ENCODE results near the gene SHPK.

The SHPK gene

GRCh38 chr17:3590768-3591167, 45.3 kb downstream of the SHPK start:
- ChIA-PET CTCF (no interaction called here), POLR2A (no interaction called here)
- Histone ChIP-seq H3K27ac (ENCODE audit: extremely low read depth, low read depth, low read length) (no peak overlapping the region), H3K36me3 (ENCODE audit: control insufficient read depth in 2 of 2, insufficient read depth in 1 of 2, low read length in 2 of 2) (peaks cover 12 to 62% of the 10 kb centered on the region in 2 experiments; a peak in 2 of 3 replicates), H3K9me3 (ENCODE audit: control insufficient read depth, insufficient read depth, low read depth, low read length) (no peaks in the 10 kb centered on the region), H3K4me1 (ENCODE audit: control insufficient read depth, insufficient read depth, low read length) (no peaks in the 10 kb centered on the region), H3K4me3 (ENCODE audit: low read depth, low read length) (no peak overlapping the region)
- TF ChIP-seq KLF16 (tag by site-specific recombination; IDR thresholded peaks at IDR 0.05) (no peak), ZNF48 (tag by site-specific recombination; IDR thresholded peaks at IDR 0.05) (no peak), ZNF426 (tag by site-specific recombination; IDR thresholded peaks at IDR 0.05) (no peak), ZNF658 (tag by site-specific recombination; IDR thresholded peaks at IDR 0.05) (no peak), ATF2 (tag by site-specific recombination; IDR thresholded peaks at IDR 0.05; ENCODE audit: low read depth) (no peak), ZNF148 (tag by site-specific recombination; IDR thresholded peaks at IDR 0.05; ENCODE audit: borderline replicate concordance) (no peak), ZBTB7A (tag by site-specific recombination; IDR thresholded peaks at IDR 0.05; ENCODE audit: low read depth) (no peak), BCL6B (tag by site-specific recombination; IDR thresholded peaks at IDR 0.05) (no peak), ZNF335 (tag by site-specific recombination; conservative IDR thresholded peaks at IDR 0.05) (no peak), ZNF362 (tag by site-specific recombination; IDR thresholded peaks at IDR 0.05) (no peak), YY1 (tag by site-specific recombination; IDR thresholded peaks at IDR 0.05) (no peak), ZNF391 (tag by site-specific recombination; IDR thresholded peaks at IDR 0.05; ENCODE audit: borderline replicate concordance, low read depth) (no peak), ZEB2 (tag by site-specific recombination; IDR thresholded peaks at IDR 0.05) (no peak), ZNF354C (tag by site-specific recombination; IDR thresholded peaks at IDR 0.05; ENCODE audit: borderline replicate concordance, low read depth) (no peak), HOXA7 (CRISPR knock-in tag; IDR thresholded peaks at IDR 0.05; ENCODE audit: borderline replicate concordance) (no peak)

GRCh38 chr17:3590231-3590630, 45.8 kb downstream of the SHPK start:
- H3K9me3 ChIP-seq (ENCODE audit: control insufficient read depth, insufficient read depth, low read depth, low read length) = no peaks in the 10 kb centered on the region
- POLR2A ChIA-PET = no interaction called here
- no peak overlapping the region for H3K4me3 ChIP-seq (ENCODE audit: low read depth, low read length)
- peaks cover 12 to 67% of the 10 kb centered on the region in 2 experiments; a peak in 2 of 3 replicates for H3K36me3 ChIP-seq (ENCODE audit: control insufficient read depth in 2 of 2, insufficient read depth in 1 of 2, low read length in 2 of 2)
- no peaks in the 10 kb centered on the region for H3K4me1 ChIP-seq (ENCODE audit: control insufficient read depth, insufficient read depth, low read length)
- H3K27ac ChIP-seq (ENCODE audit: extremely low read depth, low read depth, low read length) = no peak overlapping the region
- CTCF ChIA-PET = no interaction called here
- no peak for TF ChIP-seq ZNF837 (tag by site-specific recombination; IDR thresholded peaks at IDR 0.05)
- no peak for TF ChIP-seq KLF8 (tag by site-specific recombination; IDR thresholded peaks at IDR 0.05)
- TF ChIP-seq ZNF670 (tag by site-specific recombination; IDR thresholded peaks at IDR 0.05; ENCODE audit: low read depth) = no peak
- TF ChIP-seq RBAK (tag by site-specific recombination; IDR thresholded peaks at IDR 0.05) = no peak
- TF ChIP-seq ZNF624 (tag by site-specific recombination; IDR thresholded peaks at IDR 0.05) = no peak
- TF ChIP-seq ZBTB10 (tag by site-specific recombination; IDR thresholded peaks at IDR 0.05) = no peak
- no peak for TF ChIP-seq BCL11B (tag by site-specific recombination; IDR thresholded peaks at IDR 0.05; ENCODE audit: low read depth)
- TF ChIP-seq ZNF513 (tag by site-specific recombination; IDR thresholded peaks at IDR 0.05) = no peak
- no peak for TF ChIP-seq ZFHX2 (tag by site-specific recombination; conservative IDR thresholded peaks at IDR 0.05)

Measured in HEK293 (cell line).